ENCODE measurements around the gene PTH2. TPM values are rescaled to one million over a fixed set of nuclear protein-coding genes. Genes with fewer than 3 reads are reported as not detected.

The PTH2 gene
- total and polyA plus RNA-seq, 4 experiments from 2014 or later = not detected

GRCh38 chr19:49442771-49443365, 19.6 kb upstream of the PTH2 start:
- Mint-ChIP-seq H3K9me3 (peaks cover 0 to 4% (median 0%) of the 10 kb centered on the region in 8 donors), H3K27ac (peak overlapping the region in 4 of 7 donors; percentile 30 to 94 (median 76)), H3K4me3 (peak overlapping the region; percentile 78 to 93 (median 82)), H3K27me3 (peaks cover 38 to 48% of the 10 kb centered on the region in 2 donors), H3K36me3 (peaks cover 5 to 23% of the 10 kb centered on the region in 2 donors), H3K4me1 (peaks cover 20 to 51% (median 29%) of the 10 kb centered on the region in 4 donors)
- Histone ChIP-seq H3K9me3 (ENCODE audit: control insufficient read depth in 1 of 2, low read length in 2 of 2) (no peaks in the 10 kb centered on the region), H3K4me1 (ENCODE audit: insufficient read depth, low read length) (peaks cover 31% of the 10 kb centered on the region), H3K4me3 (ENCODE audit: low read length in 2 of 2) (peak overlapping the region in 1 of 2 donors; percentile 72), H3K27ac (ENCODE audit: low read depth, low read length) (no peak overlapping the region), H3K36me3 (ENCODE audit: insufficient read depth, low read length) (peaks cover 12% of the 10 kb centered on the region), H3K27me3 (ENCODE audit: insufficient read depth, low read length) (peaks cover 43% of the 10 kb centered on the region)
- ChIA-PET CTCF (ENCODE audit: partially characterized antibody) (interaction anchor here (1.0 to 15.5 kb wide), 5 partner anchors 28 to 51 kb away, joined by 3 to 227 read pairs (median 12); partner anchors contain the start of gene FLT3LG), POLR2A (ENCODE audit: partially characterized antibody) (interaction anchor here (0.6 to 2.9 kb wide), 10 partner anchors 9 to 53 kb away, joined by 3 to 15 read pairs (median 6); partner anchors contain the start of genes PIH1D1, RPL13A and RPS11)
- intact Hi-C loops (cut with micrococcal nuclease) = loop anchor here (1.0 to 2.0 kb wide), 9 partner anchors 8 to 234 kb away; partner anchors contain the start of genes CD37, DKKL1, FLT3LG and PIH1D1
- peak in 1 of 5 donors; percentile 63 for DNase-seq

- Mint-ChIP-seq H3K36me3 (peaks cover 5 to 20% of the 10 kb centered on the region in 2 donors), H3K9me3 (peaks cover 0 to 4% (median 0%) of the 10 kb centered on the region in 8 donors), H3K27ac (peak overlapping the region in 5 of 7 donors; percentile 9 to 85 (median 47)), H3K4me3 (peak overlapping the region; percentile 77 to 85 (median 82)), H3K4me1 (peaks cover 20 to 51% (median 29%) of the 10 kb centered on the region in 4 donors), H3K27me3 (peaks cover 42 to 53% of the 10 kb centered on the region in 2 donors)
- ChIA-PET POLR2A (ENCODE audit: partially characterized antibody) (interaction anchor here (0.9 to 2.9 kb wide), 10 partner anchors 10 to 54 kb away, joined by 3 to 15 read pairs (median 4); partner anchors contain the start of genes PIH1D1, RPL13A and RPS11), CTCF (ENCODE audit: partially characterized antibody) (interaction anchor here (1.0 to 15.5 kb wide), 6 partner anchors 29 to 53 kb away, joined by 3 to 227 read pairs (median 9); partner anchors contain the start of gene FLT3LG)
- H3K36me3 ChIP-seq (ENCODE audit: insufficient read depth, low read length) = peaks cover 9% of the 10 kb centered on the region
- no peak for DNase-seq
- peaks cover 31% of the 10 kb centered on the region for H3K4me1 ChIP-seq (ENCODE audit: insufficient read depth, low read length)
- H3K27me3 ChIP-seq (ENCODE audit: insufficient read depth, low read length) = peaks cover 48% of the 10 kb centered on the region
- H3K4me3 ChIP-seq (ENCODE audit: low read length in 2 of 2) = peak overlapping the region in 1 of 2 donors; percentile 72
- no peak overlapping the region for H3K27ac ChIP-seq (ENCODE audit: low read depth, low read length)
- intact Hi-C loops (cut with micrococcal nuclease) = loop anchor here (2.0 kb wide), 1 partner anchor 234 kb away; the partner anchor contains the start of gene PRMT1
- no peaks in the 10 kb centered on the region for H3K9me3 ChIP-seq (ENCODE audit: control insufficient read depth in 1 of 2, low read length in 2 of 2)
Measured at GRCh38 chr19:49442354-49442753, 19.1 kb upstream of the PTH2 start.

DNA sequence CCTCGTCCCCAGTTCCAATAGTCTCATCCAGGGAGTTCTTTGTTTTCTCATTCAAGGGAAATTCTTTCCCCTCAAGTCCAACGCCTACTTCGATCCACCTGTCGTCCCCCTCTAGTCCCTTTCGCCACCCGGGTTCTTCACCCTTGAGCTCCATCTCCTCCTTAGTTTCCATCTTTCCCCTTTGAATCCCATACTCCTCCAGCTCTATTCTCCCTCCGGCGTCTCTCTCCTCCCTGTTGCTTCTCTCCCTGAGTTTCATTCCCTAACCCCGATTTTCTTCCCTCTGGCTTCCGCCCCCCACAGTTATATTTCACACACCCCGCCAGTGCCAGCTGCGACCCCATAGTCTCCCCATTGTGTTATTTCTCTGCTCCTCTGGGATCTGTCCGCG, 18.7 kb upstream of the PTH2 start:
- Mint-ChIP-seq H3K36me3 (peaks cover 5 to 16% of the 10 kb centered on the region in 2 donors), H3K27ac (peak overlapping the region in 5 of 7 donors; percentile 42 to 85 (median 65)), H3K9me3 (peaks cover 0 to 4% (median 0%) of the 10 kb centered on the region in 8 donors), H3K4me3 (peak overlapping the region; percentile 31 to 85 (median 80)), H3K27me3 (peaks cover 45 to 56% of the 10 kb centered on the region in 2 donors), H3K4me1 (peaks cover 20 to 51% (median 29%) of the 10 kb centered on the region in 4 donors)
- Histone ChIP-seq H3K27ac (ENCODE audit: low read depth, low read length) (no peak overlapping the region), H3K4me1 (ENCODE audit: insufficient read depth, low read length) (peaks cover 31% of the 10 kb centered on the region), H3K36me3 (ENCODE audit: insufficient read depth, low read length) (peaks cover 5% of the 10 kb centered on the region), H3K4me3 (ENCODE audit: low read length in 2 of 2) (no peak overlapping the region), H3K27me3 (ENCODE audit: insufficient read depth, low read length) (peaks cover 50% of the 10 kb centered on the region), H3K9me3 (ENCODE audit: control insufficient read depth in 1 of 2, low read length in 2 of 2) (no peaks in the 10 kb centered on the region)
- ChIA-PET CTCF (ENCODE audit: partially characterized antibody) (interaction anchor here (0.5 to 15.5 kb wide), 6 partner anchors 29 to 663 kb away, joined by 3 to 227 read pairs (median 9); partner anchors contain the start of gene FLT3LG), POLR2A (ENCODE audit: partially characterized antibody) (interaction anchor here (0.6 to 2.9 kb wide), 8 partner anchors 10 to 54 kb away, joined by 3 to 15 read pairs (median 4); partner anchors contain the start of genes PIH1D1, RPL13A and RPS11)
- no peak for DNase-seq
- intact Hi-C loops (cut with micrococcal nuclease) = loop anchor here (2.0 kb wide), 1 partner anchor 235 kb away; the partner anchor contains the start of gene PRMT1

DNA sequence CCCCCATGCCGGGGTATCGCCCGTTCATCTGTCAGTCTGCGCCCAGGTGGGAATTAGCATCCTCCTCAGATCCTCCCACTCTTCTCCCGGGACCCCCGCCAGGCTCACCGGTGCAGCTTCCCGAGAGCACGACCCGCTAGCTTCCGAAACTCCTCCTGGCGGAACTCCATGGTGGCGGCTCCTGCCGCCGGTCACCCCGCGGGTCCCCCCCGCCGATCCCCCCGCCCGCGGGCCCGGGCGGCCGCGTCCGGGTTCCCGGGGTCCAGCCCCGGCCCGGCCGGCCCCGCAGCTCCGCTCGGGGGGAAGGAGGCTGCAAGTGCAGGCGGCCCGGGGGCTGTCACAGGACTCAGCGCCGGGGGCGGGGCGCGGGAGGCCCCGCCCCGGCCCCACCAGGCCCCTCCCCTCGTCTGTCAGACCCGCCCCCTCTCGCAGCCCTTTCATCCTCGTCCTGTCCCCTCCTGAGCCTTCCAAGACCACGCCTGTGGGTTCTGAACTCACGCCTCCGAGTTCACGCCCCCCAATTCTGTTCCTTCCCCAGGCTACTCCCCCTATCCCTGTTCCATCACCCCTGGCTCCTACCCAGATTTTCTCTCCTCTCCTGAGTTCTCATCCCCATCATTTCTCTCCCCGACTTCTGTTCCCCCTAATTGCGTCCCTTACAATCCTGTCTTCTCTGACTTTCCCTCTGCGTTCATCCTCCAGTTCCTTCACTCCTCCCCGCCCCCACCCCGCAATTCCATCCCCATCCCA, 18.1 kb upstream of the PTH2 start, which contains the start of gene SLC17A7:
Gene SLC17A7, minus strand, starts transcription at position 318 of the 750 bp plus-strand sequence. Its CDS starts 148 bp downstream, at position 170.
- H3K36me3 Mint-ChIP-seq = peaks cover 0 to 11% of the 10 kb centered on the region in 2 donors
- Histone ChIP-seq H3K4me1 (ENCODE audit: insufficient read depth, low read length) (peaks cover 36% of the 10 kb centered on the region), H3K4me3 (ENCODE audit: low read length in 2 of 2) (no peak within 1 kb of the TSS), H3K27ac (ENCODE audit: low read depth, low read length) (no peak within 1 kb of the TSS), H3K36me3 (ENCODE audit: insufficient read depth, low read length) (peaks cover under 1% of the 10 kb centered on the region), H3K27me3 (ENCODE audit: insufficient read depth, low read length) (peaks cover 55% of the 10 kb centered on the region), H3K9me3 (ENCODE audit: control insufficient read depth in 1 of 2, low read length in 2 of 2) (no peaks in the 10 kb centered on the region)
- peak within 1 kb of the TSS; percentile 77 to 85 (median 82) for H3K4me3 Mint-ChIP-seq
- ChIA-PET CTCF (ENCODE audit: partially characterized antibody) (interaction anchor here (0.5 to 15.5 kb wide), 6 partner anchors 10 to 662 kb away, joined by 3 to 227 read pairs (median 8); partner anchors contain the start of genes FLT3LG and PIH1D1), POLR2A (ENCODE audit: partially characterized antibody) (interaction anchor here (0.6 to 2.9 kb wide), 7 partner anchors 11 to 55 kb away, joined by 3 to 15 read pairs (median 5); partner anchors contain the start of genes PIH1D1 and RPS11)
- peak within 1 kb of the TSS in 6 of 7 donors; percentile 42 to 85 (median 74) for H3K27ac Mint-ChIP-seq
- DNase-seq = no peak
- peaks cover 20 to 51% (median 31%) of the 10 kb centered on the region in 4 donors for H3K4me1 Mint-ChIP-seq
- H3K27me3 Mint-ChIP-seq = peaks cover 49 to 59% of the 10 kb centered on the region in 2 donors
- intact Hi-C loops (cut with micrococcal nuclease) = no loop called here
- peaks cover 0 to 4% (median 0%) of the 10 kb centered on the region in 8 donors for H3K9me3 Mint-ChIP-seq

GRCh38 chr19:49440439-49441209, 17.4 kb upstream of the PTH2 start:
- Mint-ChIP-seq H3K27ac (peak overlapping the region in 4 of 7 donors; percentile 26 to 77 (median 54)), H3K9me3 (peaks cover 0 to 8% (median 0%) of the 10 kb centered on the region in 8 donors), H3K4me3 (peak overlapping the region in 7 of 8 donors; percentile 26 to 74 (median 61)), H3K4me1 (peaks cover 20 to 58% (median 35%) of the 10 kb centered on the region in 4 donors), H3K27me3 (peaks cover 57 to 66% of the 10 kb centered on the region in 2 donors), H3K36me3 (peaks cover 0 to 7% of the 10 kb centered on the region in 2 donors)
- DNase-seq = no peak
- CTCF ChIA-PET (ENCODE audit: partially characterized antibody) = interaction anchor here (1.2 to 2.7 kb wide), 3 partner anchors 11 to 46 kb away, joined by 3 to 12 read pairs (median 4); partner anchors contain the start of gene PIH1D1
- H3K27ac ChIP-seq (ENCODE audit: low read depth, low read length) = no peak overlapping the region
- no peaks in the 10 kb centered on the region for H3K36me3 ChIP-seq (ENCODE audit: insufficient read depth, low read length)
- no peak overlapping the region for H3K4me3 ChIP-seq (ENCODE audit: low read length in 2 of 2)
- peaks cover 56% of the 10 kb centered on the region for H3K27me3 ChIP-seq (ENCODE audit: insufficient read depth, low read length)
- POLR2A ChIA-PET (ENCODE audit: partially characterized antibody) = interaction anchor here (1.5 to 2.0 kb wide), 2 partner anchors 12 to 16 kb away, joined by 3 to 7 read pairs; partner anchors contain the start of gene PIH1D1
- H3K4me1 ChIP-seq (ENCODE audit: insufficient read depth, low read length) = peaks cover 40% of the 10 kb centered on the region
- intact Hi-C loops (cut with micrococcal nuclease) = no loop called here
- H3K9me3 ChIP-seq (ENCODE audit: control insufficient read depth in 1 of 2, low read length in 2 of 2) = no peaks in the 10 kb centered on the region

GRCh38 chr19:49439836-49440235, 16.6 kb upstream of the PTH2 start:
- DNase-seq = no peak
- H3K9me3 ChIP-seq (ENCODE audit: control insufficient read depth in 1 of 2, low read length in 2 of 2) = no peaks in the 10 kb centered on the region
- no peak overlapping the region for H3K4me3 ChIP-seq (ENCODE audit: low read length in 2 of 2)
- CTCF ChIA-PET (ENCODE audit: partially characterized antibody) = interaction anchor here (1.0 to 1.7 kb wide), 3 partner anchors 12 to 48 kb away, joined by 3 to 4 read pairs (median 3); partner anchors contain the start of gene PIH1D1
- H3K27me3 Mint-ChIP-seq = peaks cover 65 to 73% of the 10 kb centered on the region in 2 donors
- peaks cover 0 to 8% (median 0%) of the 10 kb centered on the region in 8 donors for H3K9me3 Mint-ChIP-seq
- POLR2A ChIA-PET (ENCODE audit: partially characterized antibody) = interaction anchor here (1.2 to 1.6 kb wide), 3 partner anchors 13 to 30 kb away, joined by 3 to 4 read pairs (median 3); partner anchors contain the start of gene ALDH16A1
- H3K4me3 Mint-ChIP-seq = peak overlapping the region in 1 of 8 donors; percentile 39
- peaks cover 40% of the 10 kb centered on the region for H3K4me1 ChIP-seq (ENCODE audit: insufficient read depth, low read length)
- peaks cover 0 to 5% of the 10 kb centered on the region in 2 donors for H3K36me3 Mint-ChIP-seq
- no peak overlapping the region for H3K27ac ChIP-seq (ENCODE audit: low read depth, low read length)
- H3K36me3 ChIP-seq (ENCODE audit: insufficient read depth, low read length) = no peaks in the 10 kb centered on the region
- peak overlapping the region in 2 of 7 donors; percentile 44 to 51 for H3K27ac Mint-ChIP-seq
- peaks cover 56% of the 10 kb centered on the region for H3K27me3 ChIP-seq (ENCODE audit: insufficient read depth, low read length)
- intact Hi-C loops (cut with micrococcal nuclease) = no loop called here
- H3K4me1 Mint-ChIP-seq = peaks cover 20 to 60% (median 33%) of the 10 kb centered on the region in 4 donors
